NCI-H2171 treated with DMSO at 0.1 percent for 48 hours (cell line): ENCODE measurements around the gene ASPHD2.
A peak's percentile ranks its signal among the peaks of the same experiment; 100 is the strongest.

Source experiments
- DNase-seq: peaks from one replicate; lab custom pipeline; 2025; lab: John Stamatoyannopoulos, UW

Gene ASPHD2

DNA sequence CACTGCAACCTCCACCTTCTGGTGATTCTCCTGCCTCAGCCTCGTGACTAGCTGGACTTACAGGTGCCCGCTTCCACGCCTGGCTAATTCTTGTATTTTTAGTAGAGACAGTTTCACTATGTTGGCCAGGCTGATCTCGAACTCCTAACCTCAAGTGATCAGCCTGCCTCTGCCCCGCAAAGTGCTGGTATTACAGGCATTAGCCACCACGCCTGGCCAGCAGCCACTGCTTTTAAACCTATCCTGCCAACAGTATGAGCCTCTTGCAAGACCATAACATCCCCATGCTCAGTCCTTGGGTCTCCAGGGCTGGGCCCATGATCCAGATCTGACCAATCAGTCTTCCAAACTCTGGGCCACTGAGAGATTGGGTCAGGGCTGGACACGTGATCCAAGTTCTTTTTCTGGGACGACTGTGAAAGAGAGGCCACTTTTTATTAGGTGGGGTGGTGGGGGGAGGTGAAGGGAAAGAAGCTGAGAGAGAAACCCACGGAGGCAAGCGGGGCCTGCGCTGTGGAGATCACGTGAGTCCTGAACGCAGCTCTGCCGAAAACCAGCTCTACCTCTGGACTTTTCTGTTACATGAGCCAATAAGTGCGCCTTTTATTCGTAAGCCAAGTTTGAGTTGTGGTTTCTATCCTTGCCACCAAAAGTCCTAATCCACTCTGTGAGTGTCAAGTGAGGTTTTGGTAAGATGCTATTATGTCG is 17.9 kb downstream of the ASPHD2 start:
- DNase-seq, result no peak

DNA sequence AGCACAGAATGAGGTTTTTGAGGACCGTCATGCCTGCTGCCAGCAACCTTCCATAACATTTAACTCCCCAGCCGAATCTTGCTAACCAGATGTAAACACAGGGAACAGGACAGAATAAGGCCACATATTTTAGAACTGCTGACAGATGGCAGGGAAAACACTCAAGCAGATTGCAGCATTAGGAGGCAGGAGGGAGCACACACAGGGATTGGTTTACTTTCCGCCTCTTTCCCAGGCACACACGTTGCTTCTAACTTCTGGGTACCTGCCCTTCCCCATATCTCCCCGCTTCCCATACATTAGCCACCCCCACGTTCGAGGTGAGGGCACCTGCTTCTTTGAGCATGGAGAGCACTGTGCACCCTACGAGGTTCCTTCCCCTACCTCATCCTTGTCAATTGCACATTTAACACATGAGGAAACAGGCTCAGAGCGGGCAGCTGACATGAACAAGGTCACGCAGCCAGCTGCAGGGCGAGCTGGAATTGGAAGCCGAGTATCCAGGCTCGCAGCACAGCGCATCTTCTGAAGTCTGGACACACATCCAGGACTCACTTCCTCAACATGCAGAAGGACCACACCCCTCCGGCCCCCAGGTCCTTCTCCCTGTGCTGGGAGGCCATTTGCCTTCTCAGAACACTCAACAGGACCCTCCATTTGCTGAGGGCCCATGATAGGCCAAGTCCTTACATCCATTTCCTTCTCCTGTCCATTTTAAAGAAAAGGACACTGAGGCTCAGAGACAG is 18.7 kb downstream of the ASPHD2 start:
- peak; percentile 95 for DNase-seq

DNA sequence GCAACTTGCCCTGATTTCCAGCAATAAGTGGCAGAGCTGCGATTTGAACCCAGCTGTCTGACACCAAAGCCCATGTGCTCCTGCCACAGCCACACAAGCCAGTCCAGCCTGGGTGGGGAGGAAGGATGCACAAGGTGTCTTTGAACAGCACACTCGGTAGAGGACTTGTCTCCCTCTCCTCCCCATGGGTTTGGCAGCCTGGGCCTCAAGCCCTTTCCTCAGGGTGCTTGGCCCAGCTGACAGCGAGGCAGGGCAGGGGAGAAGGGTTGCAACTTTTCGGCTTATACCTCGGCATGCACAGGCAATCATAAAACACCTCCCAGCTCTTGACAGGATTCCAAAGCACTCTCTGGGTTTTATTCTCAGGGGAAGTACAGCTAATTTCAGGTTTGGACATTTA is 19.3 kb downstream of the ASPHD2 start:
- no peak for DNase-seq

DNA sequence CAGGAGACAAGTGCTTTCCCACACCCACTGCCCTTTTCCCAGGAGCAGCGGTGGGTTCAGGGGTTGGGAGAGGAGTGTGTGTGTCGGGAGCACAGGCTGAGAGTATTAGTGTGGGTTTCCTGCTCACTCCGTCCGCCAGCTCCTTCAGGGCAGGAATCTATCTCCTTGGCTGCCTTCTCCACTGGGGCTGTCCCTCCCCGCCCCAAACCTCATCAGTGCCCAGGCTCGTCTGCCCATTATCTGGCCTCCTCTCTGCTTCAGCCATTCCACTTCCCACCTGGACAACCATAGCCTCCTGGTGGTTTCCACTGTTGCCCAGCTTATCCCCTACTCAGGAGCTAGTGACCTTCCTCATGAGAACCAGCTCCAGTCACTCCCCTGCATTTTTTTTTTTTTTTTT is 19.9 kb downstream of the ASPHD2 start:
- no peak for DNase-seq

DNA sequence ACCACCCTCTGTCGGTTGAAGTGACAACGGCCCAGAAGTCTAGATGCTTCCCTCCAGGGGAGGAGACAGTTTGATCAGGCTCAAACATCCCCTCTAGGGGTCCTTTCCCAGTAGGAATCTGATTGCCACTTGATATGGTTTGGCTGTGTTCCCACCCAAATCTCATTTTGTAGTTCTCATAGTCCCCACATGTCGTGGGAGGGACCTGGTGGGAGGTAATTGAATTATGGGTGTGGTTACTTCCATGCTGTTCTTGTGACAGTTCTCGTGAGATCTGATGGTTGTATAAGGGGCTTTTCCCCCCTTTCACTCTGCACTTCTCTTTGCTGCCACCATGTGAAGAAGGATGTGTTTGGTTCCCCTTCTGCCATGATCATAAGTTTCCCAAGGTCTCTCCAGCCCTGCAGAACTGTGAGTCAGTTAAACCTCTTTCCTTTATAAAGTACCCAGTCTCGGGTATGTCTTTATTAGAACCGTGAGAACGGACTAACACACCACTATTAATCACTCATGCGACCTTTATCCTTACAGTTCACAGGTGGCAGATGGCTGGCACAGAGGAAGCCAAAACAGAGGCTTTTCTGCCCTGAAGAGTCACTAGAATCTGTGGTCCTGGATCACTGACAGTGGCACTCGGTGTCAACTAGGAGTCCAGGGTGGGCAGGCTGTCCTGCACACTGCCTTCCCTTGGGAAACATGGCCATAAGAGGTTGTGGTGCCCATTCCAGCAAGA is 21.6 kb downstream of the ASPHD2 start:
- peak; percentile 84 for DNase-seq

DNA sequence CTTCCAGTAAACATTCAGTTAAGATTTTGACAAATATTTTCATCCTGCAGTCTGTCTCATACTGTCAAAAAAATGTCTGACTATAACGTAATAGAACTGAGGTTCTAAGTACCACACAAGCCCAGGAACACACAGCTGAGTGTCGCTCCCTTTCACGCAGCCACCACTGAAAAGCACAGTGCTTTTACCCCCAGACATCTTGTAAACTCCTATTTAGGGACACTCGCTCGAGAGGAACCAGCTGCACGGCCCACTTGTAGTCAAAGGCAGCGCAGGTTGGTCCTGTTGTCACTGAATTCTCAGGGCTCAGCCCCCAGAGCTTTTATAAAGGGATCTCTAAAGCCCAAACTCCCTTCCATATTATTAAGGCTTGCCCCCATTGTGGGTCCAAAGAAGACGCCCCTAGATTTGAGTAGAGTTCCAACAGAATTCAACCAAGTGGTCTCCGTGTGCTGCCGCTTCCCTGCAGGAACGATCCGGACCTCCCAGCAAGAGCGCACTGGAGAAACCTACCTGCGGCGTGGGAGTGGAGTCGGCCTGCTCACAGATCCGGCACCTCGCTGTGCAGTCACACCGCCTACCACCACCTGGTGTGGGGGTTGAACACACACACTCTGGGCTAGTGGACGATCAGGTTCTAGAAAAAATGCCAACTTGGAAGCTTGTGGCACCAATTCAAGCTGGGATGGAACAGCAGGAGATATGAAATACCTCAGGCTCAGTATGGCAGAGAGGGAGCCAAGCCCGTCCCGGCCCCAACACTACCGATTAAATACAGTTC is 23.4 kb downstream of the ASPHD2 start:
- DNase-seq, result no peak

DNA sequence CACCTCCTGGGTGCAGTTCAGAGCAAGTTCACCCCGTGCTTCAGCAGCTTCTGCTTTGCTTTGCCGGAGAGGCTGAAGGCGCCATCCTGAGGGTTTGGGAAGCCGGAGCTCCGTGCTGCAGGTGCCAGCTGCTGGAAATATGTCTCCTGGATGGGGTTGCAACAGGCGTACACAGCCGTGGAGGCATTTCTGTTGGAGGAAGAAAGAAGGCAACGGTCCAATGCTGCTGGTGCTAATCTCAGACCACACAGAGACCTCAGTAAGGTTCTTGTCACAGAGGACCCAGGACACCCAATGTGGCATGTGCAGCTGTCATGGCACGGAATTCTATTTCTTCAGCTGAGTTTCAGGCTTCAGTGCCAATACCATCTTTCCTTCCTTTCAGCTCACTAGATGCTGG is 24.2 kb downstream of the ASPHD2 start:
- DNase-seq, result no peak

DNA sequence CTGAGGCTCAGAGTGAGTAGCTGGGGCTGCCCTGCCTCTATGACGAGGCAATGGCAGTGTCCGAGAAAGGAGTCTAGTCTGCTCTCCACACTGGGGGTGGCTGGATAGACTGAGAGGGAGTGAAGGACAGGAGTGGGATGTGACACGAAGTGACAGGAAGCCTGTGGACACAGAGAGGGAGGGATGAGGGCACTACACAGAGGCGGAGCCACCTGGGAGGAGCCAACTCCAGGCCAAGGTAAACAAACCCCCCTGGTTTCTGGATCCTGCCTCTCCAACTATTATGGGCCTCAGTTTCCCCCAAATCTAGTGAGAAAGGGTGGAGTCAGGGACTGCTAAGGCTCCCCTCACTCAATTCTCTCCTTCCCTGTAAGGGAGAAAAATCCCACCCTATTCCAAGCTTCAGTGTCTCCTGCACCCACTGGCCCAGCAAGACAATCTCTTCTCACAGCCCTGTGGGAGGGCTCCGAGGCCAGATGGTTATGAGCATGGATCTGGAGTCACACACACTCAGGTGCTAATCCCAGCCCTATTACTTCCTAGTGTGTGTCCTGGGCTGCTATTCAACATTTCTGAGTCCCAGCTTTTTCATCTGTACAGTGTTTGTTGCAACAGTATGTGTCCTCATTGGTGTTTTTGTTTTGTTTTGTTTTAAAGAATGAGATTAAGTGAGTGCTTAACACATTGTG is 24.9 kb downstream of the ASPHD2 start:
- DNase-seq, result peak; percentile 25

DNA sequence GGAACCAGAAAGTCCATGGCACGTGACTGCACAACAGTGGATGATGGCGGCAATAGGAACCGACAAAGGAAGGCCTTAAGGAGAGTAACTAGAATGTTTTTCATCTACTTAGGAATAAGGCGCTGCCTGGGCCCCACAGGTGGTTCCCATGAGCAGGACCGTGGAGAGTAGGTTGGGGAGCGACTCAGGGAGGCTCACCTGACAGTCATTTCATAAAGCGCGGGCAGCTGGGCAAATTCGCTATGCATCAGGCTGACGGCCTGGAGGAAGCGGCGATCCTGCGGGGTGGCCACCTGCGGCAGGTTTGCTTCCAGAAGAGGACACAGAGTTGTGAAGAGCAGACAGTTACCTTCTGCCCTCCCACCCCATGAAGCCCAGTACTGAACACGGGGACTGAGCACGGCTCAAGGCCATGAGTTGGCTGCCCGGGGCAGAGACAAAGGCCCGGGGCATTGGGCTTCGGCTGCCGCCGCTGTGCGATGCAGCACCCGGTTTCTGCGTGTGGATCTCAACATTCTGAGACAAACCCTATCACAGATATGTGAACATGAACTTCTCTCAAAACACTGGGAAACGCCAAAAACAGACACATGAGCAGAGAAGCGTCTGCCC is 28.7 kb downstream of the ASPHD2 start:
- DNase-seq, result no peak

DNA sequence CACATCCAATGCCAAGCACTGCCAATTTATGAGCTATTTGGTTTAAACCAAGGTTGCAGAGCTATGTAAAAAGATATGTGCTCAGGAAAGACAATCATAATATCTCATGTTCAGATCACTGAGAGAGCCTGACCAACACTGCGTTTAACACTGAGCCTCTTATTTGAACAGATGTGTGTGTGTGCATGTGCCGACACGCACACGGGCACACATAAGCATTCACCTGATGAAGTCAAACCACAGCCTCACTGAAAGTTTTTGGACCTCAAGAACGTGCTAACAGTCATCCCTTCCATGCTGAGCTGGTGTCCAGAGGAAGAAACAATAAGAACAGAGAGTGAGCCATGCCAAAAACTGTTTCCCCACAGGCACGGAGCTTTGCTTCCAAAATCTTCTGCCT is 31.1 kb downstream of the ASPHD2 start:
- no peak for DNase-seq

DNA sequence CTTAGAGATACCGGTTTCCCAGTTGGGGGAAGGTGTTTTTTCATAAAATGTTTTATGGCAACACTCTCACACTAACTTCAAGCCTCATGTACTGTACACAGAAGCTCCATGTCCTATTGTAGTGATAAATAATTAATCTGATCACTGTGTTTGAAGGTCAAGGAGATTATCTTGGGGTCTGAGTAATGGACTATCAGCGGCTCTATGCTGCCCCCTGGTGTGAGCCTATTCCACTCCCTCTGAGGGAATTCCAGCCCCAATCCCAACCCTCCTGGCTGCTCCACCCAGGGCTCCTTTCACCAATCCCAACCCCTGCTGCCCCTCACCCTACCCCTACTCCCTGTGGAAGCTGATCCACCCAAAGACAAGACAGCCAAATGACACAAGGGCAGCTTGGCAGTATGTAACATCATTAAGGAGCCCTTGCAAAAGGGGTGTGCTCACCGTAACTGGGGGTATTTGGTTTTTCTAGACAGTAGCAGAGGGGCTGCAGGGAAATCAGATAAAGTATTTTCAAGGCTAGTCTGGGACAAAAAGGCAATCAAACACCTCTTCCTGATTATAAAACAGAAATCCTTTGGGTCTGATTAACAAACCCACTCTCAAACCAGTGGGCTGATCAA is 32.2 kb downstream of the ASPHD2 start:
- DNase-seq, result peak; percentile 35

DNA sequence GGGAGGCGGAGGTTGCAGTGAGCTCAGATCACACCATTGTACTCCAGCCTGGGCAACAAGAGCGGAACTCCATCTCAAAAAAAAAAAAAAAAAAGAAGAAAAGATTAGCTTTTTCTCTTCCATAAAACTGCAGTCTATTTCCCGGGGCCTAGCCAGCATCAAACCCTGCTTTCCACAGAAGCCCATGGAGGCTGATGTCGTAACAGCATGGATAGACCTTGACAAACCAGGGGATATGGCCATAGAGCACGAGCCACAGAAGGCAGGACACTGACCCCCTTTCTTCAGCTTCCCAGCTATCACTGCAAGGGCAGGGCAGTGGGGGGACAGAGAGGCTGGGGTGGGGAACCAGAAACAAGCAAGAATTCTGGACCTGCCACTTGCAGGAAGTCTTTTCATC is 33.0 kb downstream of the ASPHD2 start:
- no peak for DNase-seq

DNA sequence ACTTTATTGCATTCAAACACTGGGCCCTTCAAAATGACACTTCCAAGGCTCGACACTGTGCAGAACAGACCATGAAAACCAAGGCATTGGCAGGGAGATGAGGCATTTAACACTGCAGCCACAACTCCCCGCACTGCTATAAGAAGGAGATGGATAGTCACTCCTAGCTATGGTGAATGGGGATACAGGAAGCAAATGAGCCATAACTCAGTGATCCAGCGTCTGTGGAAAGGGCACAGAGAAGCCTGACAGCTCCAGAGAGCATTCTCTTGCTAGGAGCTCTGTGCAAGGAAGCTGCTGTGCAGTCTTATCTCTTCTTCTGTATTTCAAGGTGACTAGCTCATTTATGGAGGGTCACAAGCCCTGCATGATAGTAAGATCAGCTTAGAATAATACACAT is 33.6 kb downstream of the ASPHD2 start:
- no peak for DNase-seq

DNA sequence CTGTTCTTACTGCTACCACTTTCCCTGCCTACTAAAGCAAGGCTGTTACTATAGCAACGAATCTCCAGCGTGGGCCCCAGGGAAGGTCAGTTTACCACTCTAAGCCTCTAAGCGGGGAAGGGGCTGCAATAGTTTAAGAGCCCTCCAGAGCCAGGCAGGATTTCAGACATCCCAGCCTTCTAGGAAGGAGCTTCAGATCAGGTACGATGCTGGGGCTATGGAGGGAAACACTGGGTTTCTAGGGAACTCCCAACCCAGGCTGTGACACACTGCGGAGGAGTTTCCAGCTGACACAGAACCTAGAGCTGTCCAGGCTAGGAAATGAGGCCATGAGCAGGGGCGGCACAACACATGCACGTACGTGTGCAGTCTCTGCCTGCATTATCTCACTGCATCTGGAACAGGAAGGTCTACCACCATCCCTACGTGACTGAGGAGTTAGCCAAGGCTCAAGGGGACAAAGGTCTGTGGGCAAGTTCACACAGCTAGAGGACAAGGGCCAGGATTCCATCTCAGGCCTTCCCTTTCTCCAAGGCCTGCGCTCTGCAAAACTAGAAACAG is 34.1 kb downstream of the ASPHD2 start:
- DNase-seq, result no peak

DNA sequence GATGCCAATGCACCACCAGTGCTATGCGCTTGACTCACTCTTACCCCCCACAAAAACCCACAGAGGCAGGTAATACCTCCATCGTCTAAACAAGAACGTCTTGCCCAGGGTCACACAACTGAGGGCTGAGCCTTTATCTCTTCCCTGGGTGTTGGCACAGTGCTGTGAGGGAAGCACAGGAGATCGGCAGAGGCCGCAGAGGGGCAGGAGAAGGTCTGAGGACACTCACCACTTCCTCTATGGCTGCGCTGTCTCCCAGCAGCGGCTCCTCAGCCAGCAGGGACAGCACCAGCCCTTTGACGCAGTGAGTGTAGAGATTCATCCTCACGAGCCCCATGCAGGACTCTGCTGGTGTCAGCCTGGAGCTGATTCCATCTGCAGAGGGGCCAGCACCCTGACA is 34.6 kb downstream of the ASPHD2 start:
- DNase-seq, result no peak

DNA sequence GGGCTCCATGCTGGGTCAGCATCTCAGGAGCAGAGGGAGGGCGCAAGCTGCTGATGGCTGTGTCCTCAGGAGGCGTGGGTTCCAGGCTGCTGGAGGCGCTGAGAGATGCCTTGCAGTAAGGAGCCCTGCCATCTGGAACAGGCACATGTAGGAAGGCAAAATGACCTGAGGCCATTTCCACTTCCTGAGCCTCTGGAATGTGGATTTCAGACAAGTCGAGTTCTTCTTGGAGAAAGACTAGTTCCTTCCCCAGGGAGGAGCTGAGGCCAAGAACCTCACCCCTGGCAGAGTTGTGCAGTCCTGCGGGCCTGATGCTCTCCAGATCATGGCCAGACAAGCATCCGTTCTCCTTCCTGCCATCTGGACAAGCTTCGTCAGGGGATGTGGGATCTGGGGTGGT is 35.3 kb downstream of the ASPHD2 start:
- no peak for DNase-seq

DNA sequence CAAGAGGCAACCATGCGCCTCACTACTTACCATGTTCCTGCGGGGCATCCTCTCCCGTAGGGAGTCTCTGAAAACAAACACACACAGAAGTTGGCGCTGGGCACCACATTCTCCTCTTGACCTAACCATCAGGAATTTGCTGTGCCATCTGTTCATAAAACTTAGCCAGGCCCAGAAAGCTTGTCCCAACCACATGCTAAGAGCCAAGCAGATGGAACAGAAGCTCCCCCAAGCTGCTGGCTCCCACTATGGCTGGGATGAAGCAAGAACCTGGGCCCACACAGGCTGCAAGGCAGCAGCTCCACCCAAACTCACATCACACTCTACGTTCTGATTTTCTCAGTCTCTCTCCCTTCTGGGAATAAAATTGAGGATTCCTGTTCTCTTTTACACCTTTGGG is 37.1 kb downstream of the ASPHD2 start:
- peak; percentile 96 for DNase-seq

DNA sequence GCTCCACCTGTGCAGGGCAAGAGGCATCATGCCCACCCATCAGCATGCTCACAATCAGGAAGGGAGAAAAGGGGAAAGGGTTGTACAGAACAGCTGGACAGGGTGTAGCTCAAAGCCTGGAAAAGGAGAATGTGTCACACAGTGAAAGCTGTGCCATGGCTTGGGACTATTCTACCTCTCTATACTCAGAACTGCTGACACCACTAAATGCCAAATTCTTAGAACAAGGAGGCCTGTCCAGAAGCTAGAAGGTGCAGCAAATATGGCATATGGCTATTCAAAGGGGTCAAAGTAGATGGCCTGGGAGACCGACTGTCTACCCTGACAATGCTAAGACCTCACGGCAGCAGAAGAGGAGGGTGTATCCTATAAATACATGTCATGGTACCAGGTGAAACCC is 41.7 kb downstream of the ASPHD2 start:
- no peak for DNase-seq

DNA sequence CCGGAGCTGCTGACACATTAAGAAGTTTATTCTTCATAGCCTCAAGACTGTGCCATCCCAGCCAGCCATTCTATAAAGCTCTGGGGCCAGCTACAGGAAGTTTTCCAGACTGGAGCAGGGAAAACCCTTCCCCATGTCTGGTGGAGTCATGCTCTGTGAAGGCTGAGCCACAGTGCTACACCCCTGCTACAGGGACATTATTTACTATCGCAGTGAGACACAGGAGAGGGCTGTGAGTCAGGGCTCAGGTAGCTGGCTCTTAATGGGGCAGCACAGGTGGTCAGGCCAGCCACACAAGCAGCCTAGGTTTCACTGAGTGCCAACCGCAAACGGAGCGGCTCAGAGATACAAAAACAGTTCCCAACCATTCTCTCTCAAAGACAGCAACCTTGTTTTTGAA is 42.5 kb downstream of the ASPHD2 start:
- no peak for DNase-seq

DNA sequence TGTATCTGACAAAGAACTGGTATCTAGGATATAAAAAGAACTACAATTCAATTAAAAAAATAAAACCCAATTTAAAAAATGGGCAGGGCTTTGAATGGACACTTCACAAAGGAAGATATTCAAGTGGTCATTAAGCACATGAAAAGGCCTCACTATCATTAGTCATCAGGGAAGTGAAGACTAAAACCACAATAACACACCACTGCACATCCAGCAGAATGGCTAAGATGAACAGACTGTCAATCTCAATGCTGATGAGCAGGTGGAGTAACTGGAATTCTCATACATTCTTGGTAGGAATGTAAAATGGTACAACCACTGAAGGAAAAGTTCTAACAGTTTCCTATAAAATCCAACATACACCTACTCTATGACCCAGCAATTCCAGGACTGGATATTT is 45.6 kb downstream of the ASPHD2 start:
- DNase-seq, result no peak
